Breast epithelium (tissue), 4 donors: Measurements from ENCODE around the gene IMMP2L. TPM values are rescaled to one million over a fixed set of nuclear protein-coding genes. Genes with fewer than 3 reads are reported as not detected.

Experiments used
- DNase-seq, 2 donors: peaks; one replicate each; pipeline ENCODE4 v3.0.0-alpha.2; 2019; ENCODE audit warnings: low spot score in 2 of 2
- H3K27ac ChIP-seq, 2 donors: fragments of 200-600 bp; sonication (generic) in 1 of 2; one replicate each; pipeline ENCODE4 v1.5.1; 2016 to 2019; ENCODE audit warnings: mild to moderate bottlenecking in 1 of 2
- H3K27me3 ChIP-seq, 2 donors: fragments of 200-600 bp; sonication (generic) in 1 of 2; one replicate each; pipeline versions ENCODE4 v1.5.1 to v1.6.0; 2017 to 2019; ENCODE audit warnings: control low read depth in 1 of 2, mild to moderate bottlenecking in 1 of 2
- H3K36me3 ChIP-seq: fragments of 200-600 bp; one replicate; pipeline ENCODE4 v1.5.1; 2019
- H3K4me1 ChIP-seq, 2 donors: fragments of 200-600 bp; sonication (generic); one replicate each; pipeline ENCODE4 v1.5.1; 2016 to 2019; ENCODE audit warnings: control low read depth in 1 of 2
- H3K4me3 ChIP-seq, 3 donors: fragments of 200-600 bp; sonication (generic); 1 replicate in 2 of 3; 2 replicates in 1 of 3; pipeline ENCODE4 v1.5.1; 2016 to 2019; ENCODE audit warnings: mild to moderate bottlenecking in 3 of 3, moderate library complexity in 2 of 3
- H3K9me3 ChIP-seq, 2 donors: fragments of 200-600 bp; sonication (generic) in 1 of 2; one replicate each; pipeline ENCODE4 v1.5.1; 2016 to 2019; ENCODE audit warnings: control low read depth in 1 of 2
- POLR2A ChIP-seq: fragments of 450-650 bp; IDR thresholded peaks from one replicate; pipeline ENCODE4 v1.6.1; 2016; ENCODE audit warnings: antibody characterized with exemption, mild to moderate bottlenecking, moderate library complexity
- POLR2AphosphoS5 ChIP-seq, 3 donors: sonication (generic); formaldehyde crosslinking; IDR thresholded peaks; one replicate each; pipeline ENCODE4 v1.6.1; 2017; ENCODE audit warnings: antibody characterized with exemption in 3 of 3
- intact Hi-C: fragments of 100-400 bp; cut with DNase I; formaldehyde crosslinking; loops from one replicate; pipeline ENCODE4 v1.15.1; 2023; ENCODE audit warnings: low total_unique reads
- total RNA-seq, 3 donors: library from RNA; depleted of rRNA; stranded (reverse); fragments of >200 nt; gene quantifications; one replicate each; pipeline ENCODE4 v1.1.0, GENCODE V29; 2016
- TF ChIP-seq, protein P1 (sequence below), 3 donors: fragments of 450-650 bp; IDR thresholded peaks; one replicate each; pipeline ENCODE4 v1.5.1; 2016 to 2017; ENCODE audit warnings: antibody characterized with exemption in 3 of 3, mild to moderate bottlenecking in 3 of 3, moderate library complexity in 3 of 3

Gene IMMP2L
- total RNA-seq, 3 donors from 2014 or later = 19.8 to 39.7 (median 30.8) TPM

DNA sequence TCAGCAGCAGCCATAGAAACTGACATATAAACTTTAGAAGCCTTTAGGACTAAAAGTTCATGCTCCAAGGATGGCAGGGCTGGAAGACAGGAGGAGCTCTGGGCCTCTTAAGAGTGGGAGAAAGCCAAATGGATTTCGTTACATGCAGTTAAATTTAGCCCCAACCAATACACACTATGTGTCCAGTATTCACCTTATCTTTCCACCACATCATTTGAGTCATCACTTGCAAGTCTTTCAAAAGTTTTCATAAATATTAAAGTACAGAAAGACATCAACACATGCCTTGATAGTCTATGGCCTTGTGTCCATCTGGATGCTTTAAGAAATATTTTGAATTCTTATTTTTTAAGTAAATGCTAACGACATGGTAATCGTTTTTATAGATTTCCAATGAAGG, 863.7 kb downstream of the IMMP2L start:
- TF ChIP-seq POLR2A = no peak
- no peak for TF ChIP-seq POLR2AphosphoS5 (IDR thresholded peaks at IDR 0.05)
- TF ChIP-seq, protein P1, sequence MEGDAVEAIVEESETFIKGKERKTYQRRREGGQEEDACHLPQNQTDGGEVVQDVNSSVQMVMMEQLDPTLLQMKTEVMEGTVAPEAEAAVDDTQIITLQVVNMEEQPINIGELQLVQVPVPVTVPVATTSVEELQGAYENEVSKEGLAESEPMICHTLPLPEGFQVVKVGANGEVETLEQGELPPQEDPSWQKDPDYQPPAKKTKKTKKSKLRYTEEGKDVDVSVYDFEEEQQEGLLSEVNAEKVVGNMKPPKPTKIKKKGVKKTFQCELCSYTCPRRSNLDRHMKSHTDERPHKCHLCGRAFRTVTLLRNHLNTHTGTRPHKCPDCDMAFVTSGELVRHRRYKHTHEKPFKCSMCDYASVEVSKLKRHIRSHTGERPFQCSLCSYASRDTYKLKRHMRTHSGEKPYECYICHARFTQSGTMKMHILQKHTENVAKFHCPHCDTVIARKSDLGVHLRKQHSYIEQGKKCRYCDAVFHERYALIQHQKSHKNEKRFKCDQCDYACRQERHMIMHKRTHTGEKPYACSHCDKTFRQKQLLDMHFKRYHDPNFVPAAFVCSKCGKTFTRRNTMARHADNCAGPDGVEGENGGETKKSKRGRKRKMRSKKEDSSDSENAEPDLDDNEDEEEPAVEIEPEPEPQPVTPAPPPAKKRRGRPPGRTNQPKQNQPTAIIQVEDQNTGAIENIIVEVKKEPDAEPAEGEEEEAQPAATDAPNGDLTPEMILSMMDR (IDR thresholded peaks at IDR 0.05) = no peak
- H3K27me3 ChIP-seq = no peaks in the 10 kb centered on the region
- no peaks in the 10 kb centered on the region for H3K36me3 ChIP-seq
- intact Hi-C loops = no loop called here
- no peaks in the 10 kb centered on the region for H3K4me1 ChIP-seq
- H3K27ac ChIP-seq = no peak overlapping the region
- DNase-seq = no peak
- H3K9me3 ChIP-seq = no peaks in the 10 kb centered on the region
- H3K4me3 ChIP-seq = no peak overlapping the region

DNA sequence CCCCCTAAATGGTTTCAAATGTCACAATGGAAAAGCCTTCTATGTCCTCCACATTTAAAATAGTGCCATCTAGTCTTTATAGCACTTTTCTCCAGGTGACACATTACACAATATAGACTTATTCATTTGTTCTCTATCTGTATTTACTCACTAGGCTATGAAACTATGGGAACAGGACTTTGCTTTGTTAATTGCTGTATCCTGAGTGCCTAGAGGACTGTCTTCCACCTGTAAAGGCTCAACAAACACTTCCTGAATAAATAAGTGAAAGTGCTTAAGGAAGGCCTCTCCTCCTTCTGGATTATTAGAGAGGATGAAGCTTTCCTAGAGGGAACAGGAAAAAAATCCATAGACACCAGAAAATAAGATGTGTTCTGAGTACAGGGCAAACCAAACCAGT, 868.9 kb downstream of the IMMP2L start:
- Histone ChIP-seq H3K4me3 (no peak overlapping the region), H3K9me3 (no peaks in the 10 kb centered on the region), H3K36me3 (no peaks in the 10 kb centered on the region), H3K27ac (no peak overlapping the region), H3K27me3 (no peaks in the 10 kb centered on the region), H3K4me1 (no peaks in the 10 kb centered on the region)
- intact Hi-C loops = no loop called here
- no peak for DNase-seq
- TF ChIP-seq POLR2AphosphoS5 (IDR thresholded peaks at IDR 0.05) = no peak
- TF ChIP-seq, protein P1 (IDR thresholded peaks at IDR 0.05) = no peak
- no peak for TF ChIP-seq POLR2A

DNA sequence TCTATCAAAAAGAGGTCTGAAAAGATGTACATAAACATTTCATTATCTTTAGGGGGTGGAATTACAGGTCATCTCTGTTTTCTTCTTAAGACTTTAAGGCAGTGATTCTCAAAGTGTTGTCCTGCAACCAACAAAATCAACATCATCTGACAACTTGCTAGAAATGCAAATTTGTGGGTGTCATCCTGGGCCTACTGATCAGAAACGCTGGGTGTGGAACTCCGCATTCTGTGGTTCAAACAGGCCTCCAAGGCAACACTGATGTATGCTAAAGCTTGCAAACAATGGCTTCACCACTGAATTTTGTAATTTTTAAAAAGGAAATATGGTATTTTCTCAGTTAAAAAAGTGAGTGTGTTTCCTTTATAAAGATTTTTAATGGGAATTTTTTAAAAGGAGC, 873.4 kb downstream of the IMMP2L start:
- intact Hi-C loops = no loop called here
- Histone ChIP-seq H3K27ac (no peak overlapping the region), H3K4me1 (no peaks in the 10 kb centered on the region), H3K27me3 (no peaks in the 10 kb centered on the region), H3K9me3 (no peaks in the 10 kb centered on the region), H3K4me3 (no peak overlapping the region), H3K36me3 (no peaks in the 10 kb centered on the region)
- TF ChIP-seq POLR2AphosphoS5 (IDR thresholded peaks at IDR 0.05) = no peak
- TF ChIP-seq POLR2A = no peak
- TF ChIP-seq, protein P1 (IDR thresholded peaks at IDR 0.05) = no peak
- no peak for DNase-seq

DNA sequence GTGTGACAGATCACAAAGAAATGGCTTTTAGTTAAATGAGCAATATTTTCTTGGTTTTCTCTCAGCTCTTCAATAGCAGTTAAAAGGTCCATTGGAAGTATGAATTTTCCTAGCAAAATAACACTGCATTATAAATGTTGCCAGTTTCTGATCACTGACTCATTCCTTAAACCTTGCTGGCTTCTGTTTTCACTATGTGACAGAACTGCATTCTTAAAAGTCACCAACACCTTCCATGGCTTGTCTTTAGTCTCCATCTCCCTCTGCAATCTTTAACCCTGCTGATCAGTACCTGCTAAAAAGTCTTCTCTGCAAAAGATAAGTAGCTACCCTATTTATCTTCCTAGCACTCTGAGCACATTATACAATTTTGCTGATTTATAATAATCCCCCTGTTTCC, 876.4 kb downstream of the IMMP2L start:
- Histone ChIP-seq H3K36me3 (no peaks in the 10 kb centered on the region), H3K9me3 (no peaks in the 10 kb centered on the region), H3K4me3 (no peak overlapping the region), H3K27me3 (no peaks in the 10 kb centered on the region), H3K27ac (no peak overlapping the region), H3K4me1 (no peaks in the 10 kb centered on the region)
- intact Hi-C loops = no loop called here
- TF ChIP-seq POLR2A (no peak), POLR2AphosphoS5 (IDR thresholded peaks at IDR 0.05) (no peak)
- TF ChIP-seq, protein P1 (IDR thresholded peaks at IDR 0.05) = no peak
- DNase-seq = no peak

DNA sequence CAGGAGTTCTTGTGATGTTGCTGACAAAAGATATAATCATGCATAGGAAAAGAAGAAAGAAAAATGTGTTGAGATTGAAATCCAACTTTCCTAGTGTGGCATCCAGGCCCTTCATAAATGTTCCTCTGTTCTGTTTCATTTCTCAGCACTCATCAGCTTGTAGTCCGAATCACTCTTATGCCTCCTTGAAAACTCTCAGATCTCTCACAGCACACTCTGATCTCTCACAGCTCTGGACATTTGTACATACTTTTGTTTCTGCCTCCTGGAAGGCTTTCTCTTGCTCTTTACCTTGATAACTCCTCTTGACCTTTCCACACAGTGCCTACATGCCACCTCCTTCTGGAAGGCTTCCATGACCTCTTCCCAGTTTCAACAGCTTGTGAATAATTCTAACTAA, 880.4 kb downstream of the IMMP2L start:
- no peak overlapping the region for H3K4me3 ChIP-seq
- H3K27ac ChIP-seq = no peak overlapping the region
- H3K4me1 ChIP-seq = no peaks in the 10 kb centered on the region
- intact Hi-C loops = no loop called here
- no peaks in the 10 kb centered on the region for H3K27me3 ChIP-seq
- no peaks in the 10 kb centered on the region for H3K9me3 ChIP-seq
- no peak for TF ChIP-seq POLR2AphosphoS5 (IDR thresholded peaks at IDR 0.05)
- TF ChIP-seq, protein P1 (IDR thresholded peaks at IDR 0.05) = no peak
- no peak for TF ChIP-seq POLR2A
- DNase-seq = no peak
- H3K36me3 ChIP-seq = no peaks in the 10 kb centered on the region
